CD14-positive monocyte (primary cell): ENCODE data around the gene NDC1. TPM values are rescaled to one million over a fixed set of nuclear protein-coding genes. Genes with fewer than 3 reads are reported as not detected.

Source experiments
- DNase-seq, 3 donors: peaks; one replicate each; pipeline ENCODE4 v3.0.0-alpha.2; 2011 to 2022
- H2AFZ ChIP-seq: 2 replicates; pipeline ENCODE4 v1.6.0; 2012; ENCODE audit warnings: mild to moderate bottlenecking, low read depth, low read length, inconsistent platforms; ENCODE audit not compliant: insufficient read depth, poor library complexity, severe bottlenecking
- H3K27ac ChIP-seq, 2 donors: 1 replicate in 1 of 2; 2 replicates in 1 of 2; pipeline ENCODE4 v1.5.1; 2012 to 2013; ENCODE audit warnings: low read length in 2 of 2, control low read depth in 1 of 2, inconsistent platforms in 1 of 2, low read depth in 1 of 2, mild to moderate bottlenecking in 1 of 2
- H3K27me3 ChIP-seq, 2 donors: one replicate each; pipeline versions ENCODE4 v1.6.0 to v1.6.1; 2011 to 2013; ENCODE audit warnings: low read length in 2 of 2; ENCODE audit not compliant: control insufficient read depth in 2 of 2, insufficient read depth in 2 of 2
- H3K36me3 ChIP-seq, 2 donors: replicated peaks in 1 of 2; 1 replicate in 1 of 2; 2 replicates in 1 of 2; pipeline versions ENCODE4 v1.5.1 to v1.6.1; 2012 to 2013; ENCODE audit warnings: low read length in 2 of 2, control low read depth in 1 of 2, inconsistent platforms in 1 of 2, mild to moderate bottlenecking in 1 of 2; ENCODE audit not compliant: insufficient read depth in 2 of 2, control insufficient read depth in 1 of 2
- H3K4me1 ChIP-seq, 2 donors: 1 replicate in 1 of 2; 2 replicates in 1 of 2; pipeline versions ENCODE4 v1.5.1 to v1.6.1; 2012 to 2013; ENCODE audit warnings: low read length in 2 of 2, control low read depth in 1 of 2, inconsistent platforms in 1 of 2, mild to moderate bottlenecking in 1 of 2, moderate library complexity in 1 of 2; ENCODE audit not compliant: insufficient read depth in 2 of 2, control insufficient read depth in 1 of 2
- H3K4me2 ChIP-seq: replicated peaks from 2 replicates; pipeline ENCODE3; 2012; ENCODE audit warnings: low read length, moderate library complexity, mild to moderate bottlenecking; ENCODE audit not compliant: poor library complexity, severe bottlenecking; ENCODE audit errors: extremely low read depth
- H3K4me3 ChIP-seq, 3 experiments: fragments of 200-600 bp in 1 of 3; sonication (generic) in 1 of 3; replicated peaks in 1 of 3; 1 replicate in 2 of 3; 2 replicates in 1 of 3; pipeline ENCODE4 v1.5.1; 2011 to 2013; ENCODE audit warnings: low read length in 3 of 3, mild to moderate bottlenecking in 3 of 3, control low read depth in 2 of 3, low read depth in 2 of 3, inconsistent platforms in 1 of 3, moderate library complexity in 1 of 3
- H3K79me2 ChIP-seq: 2 replicates; pipeline ENCODE4 v1.6.0; 2012; ENCODE audit warnings: mild to moderate bottlenecking, control low read depth, inconsistent platforms, low read length, moderate library complexity; ENCODE audit not compliant: insufficient read depth
- H3K9ac ChIP-seq: 2 replicates; pipeline ENCODE4 v1.6.0; 2017; ENCODE audit warnings: low read length, mild to moderate bottlenecking; ENCODE audit not compliant: insufficient read depth, poor library complexity, severe bottlenecking
- H3K9me3 ChIP-seq, 2 donors: replicated peaks in 1 of 2; 1 replicate in 1 of 2; 2 replicates in 1 of 2; pipeline versions ENCODE4 v1.5.1 to v1.6.1; 2012 to 2013; ENCODE audit warnings: low read length in 2 of 2, control low read depth in 1 of 2; ENCODE audit not compliant: control insufficient read depth in 1 of 2, insufficient read depth in 1 of 2
- H4K20me1 ChIP-seq: 2 replicates; pipeline ENCODE4 v1.6.0; 2012; ENCODE audit warnings: mild to moderate bottlenecking, low read length, control low read depth, moderate library complexity; ENCODE audit not compliant: insufficient read depth
- H3K27ac Mint-ChIP-seq, 7 donors: one replicate each; pipeline ENCODE4 v1.8.0; 2020; ENCODE audit warnings: mild to moderate bottlenecking in 7 of 7, mixed read lengths in 7 of 7, moderate library complexity in 6 of 7, inconsistent platforms in 2 of 7
- H3K27me3 Mint-ChIP-seq, 3 donors: one replicate each; pipeline ENCODE4 v1.8.0; 2021 to 2022; ENCODE audit warnings: low read depth in 3 of 3, mild to moderate bottlenecking in 3 of 3, mixed read lengths in 3 of 3, moderate library complexity in 3 of 3, inconsistent platforms in 1 of 3
- H3K36me3 Mint-ChIP-seq, 2 donors: one replicate each; pipeline ENCODE4 v1.8.0; 2020; ENCODE audit warnings: mixed read lengths in 2 of 2, inconsistent platforms in 1 of 2, mild to moderate bottlenecking in 1 of 2
- H3K4me1 Mint-ChIP-seq: one replicate; pipeline ENCODE4 v1.8.0; 2020; ENCODE audit warnings: mild to moderate bottlenecking, mixed read lengths
- H3K4me3 Mint-ChIP-seq, 2 donors: one replicate each; pipeline ENCODE4 v1.8.0; 2020; ENCODE audit warnings: mild to moderate bottlenecking in 2 of 2, mixed read lengths in 2 of 2, moderate library complexity in 1 of 2
- H3K9me3 Mint-ChIP-seq, 7 donors: one replicate each; pipeline ENCODE4 v1.8.0; 2020 to 2022; ENCODE audit warnings: mixed read lengths in 7 of 7, mild to moderate bottlenecking in 6 of 7, moderate library complexity in 6 of 7, inconsistent platforms in 2 of 7
- CTCF ChIP-seq: fragments of 200-600 bp; IDR thresholded peaks from one replicate; pipeline ENCODE4 v1.8.0; 2022; ENCODE audit warnings: antibody characterized with exemption, mild to moderate bottlenecking
- WGBS: methylation state at CpG from one replicate; pipeline ENCODE4 v1.1.5; 2013; ENCODE audit warnings: missing lambda C conversion rate; ENCODE audit not compliant: insufficient coverage; 5-methylcytosine and 5-hydroxymethylcytosine counted together
- intact Hi-C, 2 donors: fragments of 100-400 bp; cut with micrococcal nuclease; formaldehyde crosslinking; loops; one replicate each; pipeline versions ENCODE4 v1.15.0 to v1.15.1; 2023
- polyA plus RNA-seq, 3 donors: library from polyadenylated mRNA; depleted of rRNA in 1 of 3; unstranded in 2 of 3; stranded (reverse) in 1 of 3; fragments of 300-500 nt in 2 of 3; fragments of >200 nt in 1 of 3; fragmentation: Illumina TruSeq in 2 of 3; gene quantifications; 1 replicate in 2 of 3; 2 replicates in 1 of 3; pipeline ENCODE4 v1.2.3, GENCODE V29; 2012 to 2021

The NDC1 gene
- polyA plus RNA-seq, 3 donors, result 3.0 to 6.1 (median 4.7) TPM

- Mint-ChIP-seq H3K9me3 (peaks cover 0 to 18% (median 14%) of the 10 kb centered on the region in 7 donors), H3K27me3 (peaks cover 1 to 4% (median 2%) of the 10 kb centered on the region in 3 donors), H3K4me1 (peaks cover 22% of the 10 kb centered on the region), H3K27ac (peak overlapping the region in 6 of 7 donors; percentile 94 to 98 (median 96)), H3K36me3 (no peaks in the 10 kb centered on the region), H3K4me3 (peak overlapping the region; percentile 93 to 98)
- Histone ChIP-seq H4K20me1 (no peaks in the 10 kb centered on the region), H3K27me3 (no peaks in the 10 kb centered on the region), H3K36me3 (no peaks in the 10 kb centered on the region), H3K9ac (peak overlapping the region; percentile 85), H3K4me3 (peak overlapping the region; percentile 83 to 93 (median 86)), H3K4me1 (peaks cover 8 to 16% of the 10 kb centered on the region in 2 donors), H3K9me3 (peaks cover 6 to 14% of the 10 kb centered on the region in 2 donors), H3K4me2 (peak overlapping the region; percentile 85), H3K27ac (peak overlapping the region; percentile 87 to 89), H3K79me2 (peaks cover 44% of the 10 kb centered on the region), H2AFZ (peak overlapping the region; percentile 84)
- TF ChIP-seq CTCF, result no peak
- intact Hi-C loops, result loop anchor here (2.0 to 5.0 kb wide), 4 partner anchors 54 to 214 kb away; partner anchors contain the start of genes TCEANC2 (in 2 of the 2), TMEM59 (in 2 of the 2), DIO1 (in 1 of the 2) and IFT25 (in 1 of the 2)
- WGBS, result no CpG with 5 or more reads among the region's 2 CpGs
- no peak for DNase-seq
Measured at GRCh38 chr1:53838654-53838974, 518 bp upstream of the NDC1 start.

GRCh38 chr1:53837646-53837923 is 511 bp downstream of the NDC1 start:
- intact Hi-C loops, result loop anchor here (5.0 kb wide), 3 partner anchors 55 to 215 kb away; partner anchors contain the start of genes DIO1 (in 1 of the 2), IFT25 (in 1 of the 2), LRRC42 (in 1 of the 2) and TCEANC2 (in 1 of the 2)
- peaks cover 0 to 4% (median 2%) of the 10 kb centered on the region in 3 donors for H3K27me3 Mint-ChIP-seq
- peak overlapping the region; percentile 85 for H3K4me2 ChIP-seq
- peaks cover 0 to 15% (median 11%) of the 10 kb centered on the region in 7 donors for H3K9me3 Mint-ChIP-seq
- TF ChIP-seq CTCF, result no peak
- no peaks in the 10 kb centered on the region for H3K27me3 ChIP-seq
- H3K4me1 ChIP-seq, result peaks cover 8 to 16% of the 10 kb centered on the region in 2 donors
- peaks cover 55% of the 10 kb centered on the region for H3K79me2 ChIP-seq
- H3K36me3 ChIP-seq, result no peaks in the 10 kb centered on the region
- peaks cover 22% of the 10 kb centered on the region for H3K4me1 Mint-ChIP-seq
- H3K27ac ChIP-seq, result peak overlapping the region; percentile 7 to 89
- H3K4me3 ChIP-seq, result peak overlapping the region; percentile 83 to 93 (median 86)
- H3K27ac Mint-ChIP-seq, result peak overlapping the region; percentile 83 to 99 (median 96)
- WGBS, result 5% methylated on average over 4 of the region's 5 CpGs
- H3K4me3 Mint-ChIP-seq, result peak overlapping the region; percentile 93 to 98
- no peaks in the 10 kb centered on the region for H4K20me1 ChIP-seq
- H3K9ac ChIP-seq, result peak overlapping the region; percentile 85
- DNase-seq, result peak in 1 of 3 donors; percentile 8
- H3K36me3 Mint-ChIP-seq, result peaks cover 1 to 4% of the 10 kb centered on the region in 2 donors
- H2AFZ ChIP-seq, result peak overlapping the region; percentile 84
- H3K9me3 ChIP-seq, result peaks cover 4 to 10% of the 10 kb centered on the region in 2 donors
